HepG2 (cell line): ENCODE results near the gene TUBB2B. TPM values are rescaled to one million over a fixed set of nuclear protein-coding genes. Genes with fewer than 3 reads are reported as not detected.

Experiments used
- ARID2 ChIP-seq: sonication (generic); formaldehyde crosslinking; IDR thresholded peaks from 2 replicates; pipeline ENCODE4 v1.8.1; 2022; ENCODE audit warnings: mild to moderate bottlenecking, missing genetic modification reagents, borderline replicate concordance
- HDAC2 ChIP-seq: sonication (generic); formaldehyde crosslinking; IDR thresholded peaks from 2 replicates; pipeline ENCODE4 v1.4.0; 2020; ENCODE audit warnings: missing genetic modification reagents
- MTA3 ChIP-seq: sonication (generic); formaldehyde crosslinking; IDR thresholded peaks from 2 replicates; pipeline ENCODE4 v1.4.0; 2020; ENCODE audit warnings: missing genetic modification reagents
- RARA ChIP-seq: IDR thresholded peaks from 2 replicates; pipeline ENCODE4 v1.6.1; 2016; ENCODE audit warnings: missing genetic modification reagents, missing compliant biosample characterization
- SNAPC2 ChIP-seq: sonication (generic); formaldehyde crosslinking; IDR thresholded peaks from 2 replicates; pipeline ENCODE4 v1.8.1; 2022; ENCODE audit warnings: mild to moderate bottlenecking, missing genetic modification reagents
- UBTF ChIP-seq: sonication (generic); formaldehyde crosslinking; IDR thresholded peaks from 2 replicates; pipeline ENCODE4 v1.4.0; 2020; ENCODE audit warnings: mild to moderate bottlenecking, missing genetic modification reagents
- ZBTB37 ChIP-seq: sonication (generic); formaldehyde crosslinking; IDR thresholded peaks from 2 replicates; pipeline ENCODE4 v1.4.0; 2020; ENCODE audit warnings: mild to moderate bottlenecking, missing genetic modification reagents
- ZNF251 ChIP-seq: sonication (generic); formaldehyde crosslinking; IDR thresholded peaks from 2 replicates; pipeline ENCODE4 v1.9.0; 2021; ENCODE audit warnings: mild to moderate bottlenecking, missing genetic modification reagents
- ZNF547 ChIP-seq: sonication (generic); formaldehyde crosslinking; IDR thresholded peaks from 2 replicates; pipeline ENCODE4 v1.5.1; 2020; ENCODE audit warnings: mild to moderate bottlenecking, missing genetic modification reagents
- polyA plus RNA-seq, 8 experiments: library from polyadenylated mRNA; depleted of rRNA in 3 of 8; stranded (reverse) in 7 of 8; unstranded in 1 of 8; fragments of >200 nt; fragmentation: Illumina TruSeq in 4 of 8; extraction: Trizol in 4 of 8; gene quantifications; 2 replicates each; pipeline versions ENCODE4 v1.2.1 to v1.2.3, GENCODE V29; 2011 to 2016; ENCODE audit warnings: low read depth in 4 of 8, missing spikeins in 1 of 8, mixed read lengths in 1 of 8; ENCODE audit not compliant: insufficient read depth in 1 of 8
- total RNA-seq, 5 experiments: library from RNA; depleted of rRNA; stranded (reverse); fragments of >200 nt; fragmentation: Illumina TruSeq; extraction: Trizol; gene quantifications; 2 replicates each; pipeline ENCODE4 v1.2.3, GENCODE V29; 2016; ENCODE audit warnings: low read depth in 1 of 5
- TF ChIP-seq, protein P1 (sequence below): sonication (generic); formaldehyde crosslinking; IDR thresholded peaks from 2 replicates; pipeline ENCODE4 v1.5.0; 2020; ENCODE audit warnings: mild to moderate bottlenecking, missing genetic modification reagents, borderline replicate concordance

The TUBB2B gene
- total and polyA plus RNA-seq, 2 of the 13 experiments (the other 11 are each of a cell fraction or from before 2014, with no cell fraction given), result 10.3 to 23.6 TPM

- TF ChIP-seq, protein P1, sequence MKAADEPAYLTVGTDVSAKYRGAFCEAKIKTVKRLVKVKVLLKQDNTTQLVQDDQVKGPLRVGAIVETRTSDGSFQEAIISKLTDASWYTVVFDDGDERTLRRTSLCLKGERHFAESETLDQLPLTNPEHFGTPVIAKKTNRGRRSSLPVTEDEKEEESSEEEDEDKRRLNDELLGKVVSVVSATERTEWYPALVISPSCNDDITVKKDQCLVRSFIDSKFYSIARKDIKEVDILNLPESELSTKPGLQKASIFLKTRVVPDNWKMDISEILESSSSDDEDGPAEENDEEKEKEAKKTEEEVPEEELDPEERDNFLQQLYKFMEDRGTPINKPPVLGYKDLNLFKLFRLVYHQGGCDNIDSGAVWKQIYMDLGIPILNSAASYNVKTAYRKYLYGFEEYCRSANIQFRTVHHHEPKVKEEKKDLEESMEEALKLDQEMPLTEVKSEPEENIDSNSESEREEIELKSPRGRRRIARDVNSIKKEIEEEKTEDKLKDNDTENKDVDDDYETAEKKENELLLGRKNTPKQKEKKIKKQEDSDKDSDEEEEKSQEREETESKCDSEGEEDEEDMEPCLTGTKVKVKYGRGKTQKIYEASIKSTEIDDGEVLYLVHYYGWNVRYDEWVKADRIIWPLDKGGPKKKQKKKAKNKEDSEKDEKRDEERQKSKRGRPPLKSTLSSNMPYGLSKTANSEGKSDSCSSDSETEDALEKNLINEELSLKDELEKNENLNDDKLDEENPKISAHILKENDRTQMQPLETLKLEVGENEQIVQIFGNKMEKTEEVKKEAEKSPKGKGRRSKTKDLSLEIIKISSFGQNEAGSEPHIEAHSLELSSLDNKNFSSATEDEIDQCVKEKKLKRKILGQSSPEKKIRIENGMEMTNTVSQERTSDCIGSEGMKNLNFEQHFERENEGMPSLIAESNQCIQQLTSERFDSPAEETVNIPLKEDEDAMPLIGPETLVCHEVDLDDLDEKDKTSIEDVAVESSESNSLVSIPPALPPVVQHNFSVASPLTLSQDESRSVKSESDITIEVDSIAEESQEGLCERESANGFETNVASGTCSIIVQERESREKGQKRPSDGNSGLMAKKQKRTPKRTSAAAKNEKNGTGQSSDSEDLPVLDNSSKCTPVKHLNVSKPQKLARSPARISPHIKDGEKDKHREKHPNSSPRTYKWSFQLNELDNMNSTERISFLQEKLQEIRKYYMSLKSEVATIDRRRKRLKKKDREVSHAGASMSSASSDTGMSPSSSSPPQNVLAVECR (CRISPR knock-in tag), result no peak
- TF ChIP-seq UBTF (CRISPR knock-in tag) (no peak), RARA (CRISPR knock-in tag) (no peak), ZNF251 (CRISPR knock-in tag) (no peak), HDAC2 (no peak), SNAPC2 (CRISPR knock-in tag) (no peak), ZNF547 (CRISPR knock-in tag) (no peak), ZBTB37 (CRISPR knock-in tag) (no peak), ARID2 (CRISPR knock-in tag) (no peak), MTA3 (CRISPR knock-in tag) (no peak)
- TF ChIP-seq, all 625 proteins: peak for 0
Measured at GRCh38 chr6:3210024-3210610, 17.3 kb downstream of the TUBB2B start (continued).
